ENCODE results near the gene KRTAP1-4. TPM values are rescaled to one million over a fixed set of nuclear protein-coding genes. Genes with fewer than 3 reads are reported as not detected.
"Not testable (repeated sequence)": the region's sequence is repeated elsewhere in the genome, so short reads cannot be mapped to it uniquely, and the experiment has no call there.

Gene KRTAP1-4
- total RNA-seq, 1 experiment from 2014 or later: not detected

- Mint-ChIP-seq H3K27ac (ENCODE audit: unreplicated experiment) (no peak overlapping the region), H3K4me3 (ENCODE audit: low read depth, unreplicated experiment) (no peak overlapping the region), H3K36me3 (ENCODE audit: insufficient read depth, unreplicated experiment) (no peaks in the 10 kb centered on the region), H3K4me1 (ENCODE audit: low read depth, unreplicated experiment) (peaks cover 26% of the 10 kb centered on the region), H3K9me3 (ENCODE audit: low read depth, unreplicated experiment) (peaks cover 2% of the 10 kb centered on the region), H3K27me3 (ENCODE audit: unreplicated experiment) (no peaks in the 10 kb centered on the region)
- TF ChIP-seq, protein P1, sequence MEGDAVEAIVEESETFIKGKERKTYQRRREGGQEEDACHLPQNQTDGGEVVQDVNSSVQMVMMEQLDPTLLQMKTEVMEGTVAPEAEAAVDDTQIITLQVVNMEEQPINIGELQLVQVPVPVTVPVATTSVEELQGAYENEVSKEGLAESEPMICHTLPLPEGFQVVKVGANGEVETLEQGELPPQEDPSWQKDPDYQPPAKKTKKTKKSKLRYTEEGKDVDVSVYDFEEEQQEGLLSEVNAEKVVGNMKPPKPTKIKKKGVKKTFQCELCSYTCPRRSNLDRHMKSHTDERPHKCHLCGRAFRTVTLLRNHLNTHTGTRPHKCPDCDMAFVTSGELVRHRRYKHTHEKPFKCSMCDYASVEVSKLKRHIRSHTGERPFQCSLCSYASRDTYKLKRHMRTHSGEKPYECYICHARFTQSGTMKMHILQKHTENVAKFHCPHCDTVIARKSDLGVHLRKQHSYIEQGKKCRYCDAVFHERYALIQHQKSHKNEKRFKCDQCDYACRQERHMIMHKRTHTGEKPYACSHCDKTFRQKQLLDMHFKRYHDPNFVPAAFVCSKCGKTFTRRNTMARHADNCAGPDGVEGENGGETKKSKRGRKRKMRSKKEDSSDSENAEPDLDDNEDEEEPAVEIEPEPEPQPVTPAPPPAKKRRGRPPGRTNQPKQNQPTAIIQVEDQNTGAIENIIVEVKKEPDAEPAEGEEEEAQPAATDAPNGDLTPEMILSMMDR (IDR thresholded peaks at IDR 0.05; ENCODE audit: unreplicated experiment): no peak
- intact Hi-C loops (cut with micrococcal nuclease; ENCODE audit: unreplicated experiment): no loop called here
- DNase-seq: no peak
- CTCF ChIA-PET: interaction anchor here (0.9 kb wide), 1 partner anchor 10 kb away, joined by 4 read pairs; no protein-coding TSS in a partner anchor
- no TSS peak for BruUV-seq (replicated peaks)
Measured at GRCh38 chr17:41052566-41052965, 22.6 kb upstream of the KRTAP1-4 start.

GRCh38 chr17:41049110-41049509 is 19.1 kb upstream of the KRTAP1-4 start:
- Mint-ChIP-seq H3K27ac (ENCODE audit: unreplicated experiment) (no peak overlapping the region), H3K4me1 (ENCODE audit: low read depth, unreplicated experiment) (peaks cover 27% of the 10 kb centered on the region), H3K27me3 (ENCODE audit: unreplicated experiment) (no peaks in the 10 kb centered on the region), H3K36me3 (ENCODE audit: insufficient read depth, unreplicated experiment) (no peaks in the 10 kb centered on the region), H3K4me3 (ENCODE audit: low read depth, unreplicated experiment) (no peak overlapping the region), H3K9me3 (ENCODE audit: low read depth, unreplicated experiment) (peaks cover 3% of the 10 kb centered on the region)
- no peak for DNase-seq
- CTCF ChIA-PET: interaction anchor here (1.0 kb wide), 1 partner anchor 15 kb away, joined by 3 read pairs; no protein-coding TSS in a partner anchor
- TF ChIP-seq, protein P1 (IDR thresholded peaks at IDR 0.05; ENCODE audit: unreplicated experiment): no peak
- no TSS peak for BruUV-seq (replicated peaks)
- intact Hi-C loops (cut with micrococcal nuclease; ENCODE audit: unreplicated experiment): no loop called here

- Mint-ChIP-seq H3K36me3 (ENCODE audit: insufficient read depth, unreplicated experiment) (no peaks in the 10 kb centered on the region), H3K4me3 (ENCODE audit: low read depth, unreplicated experiment) (no peak overlapping the region), H3K27ac (ENCODE audit: unreplicated experiment) (no peak overlapping the region), H3K4me1 (ENCODE audit: low read depth, unreplicated experiment) (peaks cover 34% of the 10 kb centered on the region), H3K27me3 (ENCODE audit: unreplicated experiment) (no peaks in the 10 kb centered on the region), H3K9me3 (ENCODE audit: low read depth, unreplicated experiment) (peaks cover 6% of the 10 kb centered on the region)
- CTCF ChIA-PET: interaction anchor here (1.0 kb wide), 1 partner anchor 16 kb away, joined by 3 read pairs; no protein-coding TSS in a partner anchor
- TF ChIP-seq, protein P1 (IDR thresholded peaks at IDR 0.05; ENCODE audit: unreplicated experiment): no peak
- no peak for DNase-seq
- intact Hi-C loops (cut with micrococcal nuclease; ENCODE audit: unreplicated experiment): no loop called here
- BruUV-seq (replicated peaks): no TSS peak
Measured at GRCh38 chr17:41048441-41048840, 18.4 kb upstream of the KRTAP1-4 start.

GRCh38 chr17:41046735-41047465 is 16.9 kb upstream of the KRTAP1-4 start, which contains the start of gene KRTAP2-1:
TSS of gene KRTAP2-1 (minus strand) at chr17:41047316. CDS start at chr17:41047267, 49 bp downstream.
- H3K27ac Mint-ChIP-seq (ENCODE audit: unreplicated experiment); H3K9me3 Mint-ChIP-seq (ENCODE audit: low read depth, unreplicated experiment); H3K36me3 Mint-ChIP-seq (ENCODE audit: insufficient read depth, unreplicated experiment); intact Hi-C loops (cut with micrococcal nuclease; ENCODE audit: unreplicated experiment); H3K4me3 Mint-ChIP-seq (ENCODE audit: low read depth, unreplicated experiment); DNase-seq; H3K27me3 Mint-ChIP-seq (ENCODE audit: unreplicated experiment); CTCF ChIA-PET; BruUV-seq (replicated peaks): not testable (repeated sequence)
- peaks cover 37% of the 10 kb centered on the region for H3K4me1 Mint-ChIP-seq (ENCODE audit: low read depth, unreplicated experiment)

DNA sequence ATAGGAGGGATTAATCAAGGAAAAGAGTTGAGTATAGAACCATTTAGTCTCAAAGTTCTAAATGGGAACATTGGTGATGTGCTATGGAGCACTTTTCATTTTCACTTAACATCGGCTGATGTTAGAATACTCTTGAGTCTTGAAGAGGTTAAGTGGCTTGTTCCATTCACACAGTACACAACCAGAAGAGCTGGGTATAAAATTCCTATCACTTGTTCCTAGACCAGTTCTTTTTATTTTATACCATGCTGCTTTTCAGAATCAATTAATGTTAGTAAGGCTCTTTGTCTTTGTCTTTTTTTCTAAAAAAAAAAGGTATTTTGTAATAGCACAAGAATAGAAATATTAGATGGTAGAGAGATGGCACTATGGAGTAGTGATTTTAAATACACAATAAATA is 13.0 kb upstream of the KRTAP1-4 start:
- Mint-ChIP-seq H3K36me3 (ENCODE audit: insufficient read depth, unreplicated experiment) (peaks cover 6% of the 10 kb centered on the region), H3K4me1 (ENCODE audit: low read depth, unreplicated experiment) (peaks cover 35% of the 10 kb centered on the region), H3K27me3 (ENCODE audit: unreplicated experiment) (no peaks in the 10 kb centered on the region), H3K9me3 (ENCODE audit: low read depth, unreplicated experiment) (peaks cover 7% of the 10 kb centered on the region), H3K4me3 (ENCODE audit: low read depth, unreplicated experiment) (no peak overlapping the region), H3K27ac (ENCODE audit: unreplicated experiment) (no peak overlapping the region)
- intact Hi-C loops (cut with micrococcal nuclease; ENCODE audit: unreplicated experiment): loop anchor here (2.0 to 5.0 kb wide), 2 partner anchors 18 to 41 kb away; partner anchors contain the start of gene KRTAP2-3
- BruUV-seq (replicated peaks): no TSS peak
- no peak for DNase-seq
- CTCF ChIA-PET: interaction anchor here (0.9 kb wide), 1 partner anchor 84 kb away, joined by 3 read pairs; no protein-coding TSS in a partner anchor
- TF ChIP-seq, protein P1 (IDR thresholded peaks at IDR 0.05; ENCODE audit: unreplicated experiment): no peak
